Endometrial microvascular endothelial cells (primary cell): ENCODE measurements around the gene KLHL29. TPM values are rescaled to one million over a fixed set of nuclear protein-coding genes. Genes with fewer than 3 reads are reported as not detected.

ENCODE experiments used
- in situ Hi-C: cut with HindIII; loops from 2 replicates; pipeline ENCODE4 v1.10.0; 2017; ENCODE audit warnings: low sequenced_read_pairs, low pct_unique_long_range_greater_than_20kb; ENCODE audit errors: inconsistent ontology term
- total RNA-seq: library from RNA; depleted of rRNA; stranded (reverse); fragments of >200 nt; gene quantifications from one replicate; pipeline ENCODE4 v1.2.3, GENCODE V29; 2015; ENCODE audit errors: inconsistent ontology term

Gene KLHL29
- total RNA-seq, 1 donor from 2014 or later, result 4.0 TPM

DNA sequence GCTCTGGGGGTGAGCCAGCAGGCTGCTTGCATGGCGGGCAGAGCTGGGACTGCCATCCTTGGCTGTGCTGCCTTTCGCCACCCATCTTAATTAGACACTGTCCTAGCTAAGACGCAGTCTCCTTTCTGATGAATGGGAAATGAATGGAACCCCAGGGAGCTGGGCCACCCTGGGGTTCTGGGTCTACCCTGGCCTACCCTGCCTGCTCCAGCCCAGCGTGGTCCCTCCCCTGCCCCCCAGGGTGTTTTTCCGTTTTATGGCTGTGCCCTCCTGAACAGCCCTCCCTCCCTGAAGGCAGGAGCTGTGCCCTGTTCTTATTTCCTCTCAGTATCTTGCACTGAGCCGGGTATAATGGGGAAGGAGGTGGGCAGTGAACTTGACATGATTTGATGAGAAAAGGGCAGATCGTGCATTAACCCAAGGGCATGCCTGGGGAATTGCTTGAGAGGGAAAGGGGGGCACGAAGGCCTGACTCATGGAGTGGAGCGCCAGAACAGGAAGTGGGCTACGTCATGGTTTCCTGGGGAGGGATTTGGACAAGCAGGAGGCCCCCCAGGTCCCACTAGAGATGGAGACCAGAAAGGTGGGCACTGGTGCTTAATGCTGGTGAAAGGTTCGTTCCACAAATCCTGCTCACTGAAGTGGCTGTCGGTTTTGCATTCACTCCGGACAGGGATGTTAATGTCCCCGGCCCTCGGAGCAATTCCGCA lies 165.0 kb downstream of the KLHL29 start:
- in situ Hi-C loops, result no loop called here

DNA sequence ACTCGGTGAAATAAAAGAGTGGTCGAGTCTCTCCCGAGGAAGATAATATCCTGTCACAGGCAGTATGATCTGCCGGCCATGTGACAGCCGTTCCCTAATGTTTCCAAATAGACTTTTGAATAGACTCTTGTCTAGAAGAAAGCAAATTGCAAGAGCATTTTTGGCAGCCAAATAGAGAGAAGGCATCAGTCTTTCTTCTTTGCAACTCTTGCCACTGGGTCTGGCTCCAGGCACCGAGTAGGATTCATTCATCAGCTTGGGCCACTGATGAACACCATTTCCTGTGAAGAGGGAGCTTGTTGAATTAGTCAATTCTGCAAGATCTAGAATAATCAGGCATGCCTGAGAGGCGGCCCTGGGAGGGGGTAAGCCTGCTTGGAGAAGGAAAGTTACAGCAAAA lies 165.6 kb downstream of the KLHL29 start:
- in situ Hi-C loops, result no loop called here

DNA sequence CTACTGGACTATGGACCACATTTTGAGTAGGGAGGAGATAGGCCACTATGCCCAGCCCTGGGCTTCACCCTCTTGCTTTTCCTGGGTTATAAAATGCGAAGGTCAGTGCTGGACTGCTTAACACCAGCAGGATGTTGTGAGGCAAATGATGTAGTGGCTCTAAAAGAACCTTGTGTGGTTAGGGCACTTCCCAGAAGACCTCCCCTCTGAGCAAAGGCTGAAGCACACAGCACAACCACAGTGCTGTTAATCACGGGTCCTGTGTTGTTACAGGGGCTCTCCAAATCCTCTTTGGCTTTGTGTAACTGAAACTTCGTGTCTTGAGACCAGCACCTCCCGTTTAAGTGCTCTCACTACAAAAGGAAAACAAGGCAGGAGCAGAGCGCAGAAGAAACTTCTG lies 166.9 kb downstream of the KLHL29 start:
- in situ Hi-C loops, result no loop called here

DNA sequence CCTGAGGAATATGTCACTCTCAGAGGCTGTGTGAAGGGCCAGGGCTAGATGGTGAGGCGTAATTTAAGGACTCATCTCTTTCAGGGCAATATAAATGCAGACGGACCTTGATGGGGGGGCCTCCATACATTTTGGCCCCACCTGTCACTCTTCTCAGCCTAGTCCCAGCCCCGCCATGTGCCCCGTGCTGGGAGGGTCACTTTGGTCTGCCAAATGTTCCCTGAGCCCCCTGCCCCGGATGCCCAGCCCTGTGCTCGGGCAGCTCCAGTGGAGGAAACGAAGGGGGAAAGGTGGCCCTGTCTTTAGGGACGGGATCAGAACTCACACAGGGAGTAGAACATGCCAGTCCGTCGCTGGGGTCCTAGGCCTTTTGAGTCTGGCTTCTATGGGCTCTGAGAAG lies 168.6 kb downstream of the KLHL29 start:
- in situ Hi-C loops, result no loop called here

DNA sequence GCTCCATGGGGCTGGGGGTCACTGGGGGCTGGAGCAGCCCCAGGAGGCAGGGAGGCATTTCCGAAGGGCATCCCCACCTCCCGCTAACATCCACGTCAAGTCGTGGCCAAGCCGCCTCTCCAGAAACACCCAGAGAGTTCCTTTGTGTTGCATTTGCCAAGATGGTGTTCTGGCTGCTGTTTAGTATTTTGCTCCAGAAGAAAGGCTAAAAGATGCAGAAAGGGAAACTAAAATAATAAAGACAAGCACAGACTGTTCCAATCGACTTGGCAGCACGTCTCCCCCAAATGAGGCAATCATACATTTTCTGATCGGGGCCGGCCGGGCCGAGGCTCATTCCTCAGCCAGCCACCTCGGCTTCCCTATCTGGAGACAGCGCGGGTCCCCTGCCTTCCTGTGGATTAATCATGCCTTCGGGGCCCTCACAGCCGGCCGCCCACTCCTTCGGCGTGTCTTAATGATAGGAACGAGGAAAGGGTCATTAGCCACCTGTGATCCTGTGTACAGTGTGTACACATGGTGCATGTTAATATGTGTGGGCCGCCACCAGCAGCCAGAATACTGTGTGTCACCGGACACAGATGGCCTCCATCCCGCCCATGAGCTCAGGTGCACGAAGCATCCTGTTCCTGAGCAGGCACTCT lies 169.2 kb downstream of the KLHL29 start:
- in situ Hi-C loops, result no loop called here

DNA sequence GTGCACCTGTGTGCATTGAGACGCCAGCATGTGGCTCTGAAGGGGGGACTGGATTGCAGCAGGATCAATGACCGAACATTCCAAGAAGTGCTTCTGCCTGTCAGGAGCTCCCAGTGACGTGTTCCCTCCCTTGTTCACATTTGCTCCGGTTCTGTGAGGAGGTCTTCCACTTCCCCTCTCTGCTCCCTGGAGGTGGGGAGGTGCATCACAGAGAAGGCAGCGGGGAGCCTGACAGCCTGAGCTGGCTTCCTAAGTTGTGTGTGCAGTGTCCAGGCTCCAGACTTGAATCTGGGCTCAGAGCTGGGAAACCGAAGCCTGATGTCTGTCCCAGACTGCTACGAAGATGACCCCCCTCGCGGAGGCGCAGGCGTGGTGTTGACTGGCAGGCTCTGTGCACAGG lies 171.0 kb downstream of the KLHL29 start:
- in situ Hi-C loops, result no loop called here

DNA sequence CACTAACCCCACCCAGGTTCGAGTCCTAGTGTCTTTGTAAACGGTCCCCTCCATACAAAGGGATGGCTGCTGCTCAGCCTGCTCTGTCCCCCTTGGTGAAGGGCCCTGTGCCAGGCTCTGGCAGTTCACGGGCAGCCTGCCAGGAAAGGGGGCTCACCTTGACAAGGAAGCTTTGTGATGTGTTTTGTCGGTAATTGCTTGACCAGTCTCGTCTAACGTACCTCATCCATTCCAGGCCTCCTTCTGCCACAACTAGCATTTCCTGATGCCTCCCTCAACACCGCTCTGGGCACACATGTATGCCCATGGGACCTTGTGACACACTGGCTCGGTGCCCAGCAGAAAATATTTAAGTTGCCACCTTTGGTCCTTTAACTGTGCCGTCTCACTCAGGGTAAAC lies 171.9 kb downstream of the KLHL29 start:
- in situ Hi-C loops, result no loop called here

DNA sequence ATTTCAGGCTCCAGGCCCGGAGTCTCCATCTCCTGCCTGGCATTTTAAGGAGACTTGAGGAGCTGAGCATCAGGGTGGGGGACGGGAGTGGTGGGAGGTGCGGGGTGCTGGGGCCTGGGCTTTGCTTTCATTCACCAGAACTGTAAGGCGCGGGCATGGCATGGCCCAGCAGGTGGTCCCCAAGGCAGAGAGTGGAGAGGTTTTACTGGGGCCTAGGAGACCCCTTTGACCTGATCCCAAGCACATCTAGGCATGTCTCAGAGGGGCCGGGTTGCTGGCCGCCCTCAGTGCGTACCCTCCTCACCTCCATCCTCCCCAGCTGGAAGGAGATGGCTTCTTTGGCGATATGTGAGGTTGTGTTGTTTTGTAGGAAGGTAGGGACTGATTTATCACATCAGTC lies 172.5 kb downstream of the KLHL29 start:
- in situ Hi-C loops, result no loop called here

DNA sequence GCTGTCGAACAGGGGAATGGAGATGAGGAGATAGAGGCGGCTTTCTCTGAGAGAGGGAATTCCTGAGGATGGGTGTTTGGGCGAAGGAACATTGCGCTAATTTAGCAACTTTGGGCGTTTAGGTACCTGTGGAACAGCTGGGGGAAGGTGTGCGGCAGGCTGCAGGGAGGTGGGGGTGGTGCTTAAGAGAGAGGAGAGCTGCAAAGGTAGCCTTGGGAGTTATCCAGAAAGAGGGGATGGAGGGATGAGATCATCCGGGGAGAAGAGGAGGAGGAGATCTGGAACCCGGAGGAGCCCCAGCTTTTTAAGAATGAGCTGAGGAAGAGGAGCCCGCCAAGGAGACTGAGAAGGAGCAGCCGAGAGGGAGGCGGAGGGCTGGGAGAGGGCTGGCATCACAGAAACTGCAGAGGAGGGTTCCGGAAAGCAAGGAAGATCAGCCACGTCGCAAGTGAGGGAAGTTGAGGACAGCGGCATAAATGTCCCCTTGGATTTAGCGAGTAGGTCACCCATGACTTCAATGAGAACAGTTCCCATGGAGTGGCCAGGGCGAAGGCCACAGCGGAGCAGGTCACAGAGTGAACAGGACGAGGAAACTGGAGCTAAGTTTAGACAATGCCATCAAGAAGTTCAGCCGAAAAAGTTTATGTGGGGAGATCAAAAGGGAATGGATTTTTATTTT lies 174.7 kb downstream of the KLHL29 start:
- in situ Hi-C loops, result no loop called here

DNA sequence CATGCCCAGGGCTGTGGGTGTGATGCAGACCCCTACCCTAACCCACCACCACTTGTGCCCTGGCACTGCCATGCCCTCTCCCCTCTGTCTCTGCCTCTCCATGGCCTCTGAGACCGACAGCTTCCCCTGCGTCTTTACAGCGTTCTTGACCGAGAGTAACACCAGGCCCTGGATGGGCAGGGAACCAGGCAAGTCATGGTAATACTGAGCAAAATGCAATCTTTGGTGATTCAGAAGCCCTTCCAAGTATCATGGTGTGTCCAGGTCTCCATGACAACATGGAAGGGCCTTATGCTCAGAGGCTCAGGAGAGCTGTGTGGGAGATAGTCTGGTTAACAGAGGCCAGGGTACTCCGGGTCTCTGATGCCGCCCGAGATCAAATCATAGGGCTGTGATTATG lies 176.1 kb downstream of the KLHL29 start:
- in situ Hi-C loops, result no loop called here

DNA sequence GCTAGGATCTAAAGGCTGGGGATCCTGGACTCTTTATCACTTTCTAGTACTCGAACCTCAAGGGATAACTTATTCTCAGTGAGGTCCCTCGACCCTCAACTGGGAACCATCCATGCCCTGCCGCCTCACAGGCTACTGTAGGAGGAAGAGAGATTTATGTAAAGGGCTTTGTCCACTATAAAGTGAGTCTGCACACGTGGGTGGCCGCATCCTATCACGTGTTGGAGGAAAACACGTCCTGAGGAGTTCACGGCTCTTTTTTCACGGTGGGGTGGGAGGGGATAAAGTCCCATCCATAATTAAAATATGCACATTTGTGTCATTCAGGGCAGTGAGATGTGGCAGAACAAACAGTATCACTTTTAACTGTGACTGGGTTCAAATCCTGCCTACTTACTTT lies 176.6 kb downstream of the KLHL29 start:
- in situ Hi-C loops, result no loop called here

DNA sequence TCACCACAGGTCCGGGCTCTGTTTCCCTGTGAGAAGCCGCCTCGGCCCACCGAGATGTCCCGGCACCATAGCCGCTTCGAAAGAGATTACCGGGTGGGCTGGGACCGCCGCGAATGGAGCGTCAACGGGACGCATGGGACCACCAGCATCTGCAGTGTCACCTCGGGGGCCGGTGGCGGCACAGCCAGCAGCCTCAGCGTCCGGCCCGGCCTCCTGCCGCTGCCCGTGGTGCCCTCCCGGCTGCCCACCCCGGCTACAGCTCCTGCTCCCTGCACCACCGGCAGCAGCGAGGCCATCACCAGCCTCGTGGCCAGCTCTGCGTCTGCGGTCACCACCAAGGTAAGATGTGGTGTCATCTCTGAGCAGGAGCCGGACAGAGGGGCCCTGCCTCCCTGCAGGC lies 177.2 kb downstream of the KLHL29 start:
- in situ Hi-C loops, result no loop called here

DNA sequence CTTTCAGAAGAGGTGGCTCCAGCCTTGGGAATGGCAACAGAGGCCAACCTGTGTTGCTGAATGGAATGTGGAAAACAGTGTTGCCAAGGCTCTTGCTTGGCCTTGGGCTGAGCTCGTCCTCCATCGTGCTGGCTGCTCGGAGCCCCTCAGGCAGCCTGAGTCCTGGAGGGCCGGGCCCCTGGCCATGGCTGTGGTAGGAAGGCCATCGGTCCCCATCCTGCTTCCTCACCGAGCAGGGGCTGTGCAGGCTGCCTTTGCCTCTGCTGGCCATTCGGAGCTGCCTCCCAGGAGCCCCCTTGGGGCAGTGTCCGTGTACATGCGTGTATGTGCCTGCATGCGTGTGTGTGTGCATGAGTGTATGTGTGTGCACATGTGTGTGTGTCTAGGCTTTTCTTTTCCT lies 178.2 kb downstream of the KLHL29 start:
- in situ Hi-C loops, result no loop called here

DNA sequence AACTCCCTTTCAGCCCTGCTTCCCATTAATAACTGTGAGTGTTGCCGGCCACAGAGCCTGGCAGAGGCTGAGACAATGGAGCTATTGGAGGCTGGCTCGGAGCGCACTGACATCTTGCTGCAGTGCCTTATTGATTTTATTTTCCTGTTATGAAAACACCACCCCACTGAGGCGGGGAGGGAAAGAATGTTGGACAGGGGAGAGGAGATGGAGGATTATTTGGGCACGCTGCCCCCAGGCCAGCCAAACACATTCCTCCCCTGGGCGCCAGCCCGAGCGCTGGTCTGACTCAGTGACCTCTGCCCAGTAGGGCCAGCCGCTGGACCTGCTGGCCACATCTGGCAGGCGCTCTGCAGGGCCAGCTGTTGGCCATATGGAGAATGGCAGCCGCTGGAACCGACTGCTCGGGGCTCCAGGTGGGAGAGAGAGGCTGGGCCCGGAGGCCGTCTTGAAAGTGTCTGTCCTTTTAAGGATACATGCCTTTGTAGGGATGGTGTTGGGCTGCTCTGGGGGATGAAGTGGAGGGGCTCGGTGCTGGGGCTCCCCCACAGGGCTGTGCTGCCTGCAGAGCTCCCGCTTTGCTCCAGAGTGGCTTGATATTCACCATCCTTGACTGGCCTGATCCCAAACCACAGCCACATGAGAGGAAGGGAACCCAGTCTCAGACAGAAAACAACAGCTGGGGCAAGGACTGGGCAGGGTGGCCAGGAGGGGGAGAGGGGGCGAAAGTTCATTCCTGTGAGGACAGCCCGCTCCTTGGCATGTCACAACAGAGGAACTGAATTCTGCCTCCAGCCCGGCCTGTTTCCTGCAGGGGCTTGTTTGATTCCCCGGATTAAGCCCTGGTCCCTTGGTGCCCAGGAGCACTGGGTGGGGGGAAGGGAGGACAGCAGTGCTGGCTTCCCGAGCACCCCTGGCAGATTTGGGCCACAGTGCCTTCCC lies 179.0 kb downstream of the KLHL29 start:
- in situ Hi-C loops, result no loop called here

DNA sequence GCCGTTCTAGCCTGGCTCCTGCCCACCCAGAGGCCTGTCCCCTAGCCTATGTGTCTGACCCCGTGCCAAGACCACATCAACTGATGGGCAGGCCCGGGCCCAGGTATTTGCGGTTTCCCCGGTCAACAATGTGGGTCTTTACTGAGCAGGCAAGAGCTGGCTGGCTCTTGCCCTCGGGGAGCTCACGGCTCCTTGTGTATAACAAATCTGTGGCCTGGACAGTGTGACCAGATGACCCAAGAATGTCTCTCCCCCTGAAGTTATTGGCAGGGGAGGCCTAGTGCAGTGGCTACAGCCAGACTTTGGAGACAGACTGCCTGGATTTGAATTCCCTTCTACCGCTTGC lies 179.6 kb downstream of the KLHL29 start:
- in situ Hi-C loops, result no loop called here

DNA sequence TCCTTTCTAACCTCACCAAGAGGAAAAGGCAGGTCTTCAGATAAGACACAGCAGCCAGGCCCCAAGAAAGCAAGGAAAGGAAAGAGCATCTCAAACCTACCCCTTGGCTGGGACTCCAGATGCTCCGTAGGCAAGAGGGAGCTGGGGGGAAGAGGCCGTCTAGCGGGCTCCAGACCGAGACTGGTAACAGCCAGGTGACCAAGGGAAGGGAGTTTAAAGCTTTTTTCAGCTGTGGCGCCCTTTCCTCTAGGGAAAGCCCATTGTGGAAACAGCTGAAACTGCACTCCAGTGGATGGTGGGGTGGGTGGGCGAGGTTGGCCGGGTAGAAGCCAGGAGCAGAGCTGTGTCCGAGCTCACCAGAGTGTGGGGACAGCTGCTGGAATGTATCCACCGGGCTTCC lies 180.4 kb downstream of the KLHL29 start:
- in situ Hi-C loops, result no loop called here

DNA sequence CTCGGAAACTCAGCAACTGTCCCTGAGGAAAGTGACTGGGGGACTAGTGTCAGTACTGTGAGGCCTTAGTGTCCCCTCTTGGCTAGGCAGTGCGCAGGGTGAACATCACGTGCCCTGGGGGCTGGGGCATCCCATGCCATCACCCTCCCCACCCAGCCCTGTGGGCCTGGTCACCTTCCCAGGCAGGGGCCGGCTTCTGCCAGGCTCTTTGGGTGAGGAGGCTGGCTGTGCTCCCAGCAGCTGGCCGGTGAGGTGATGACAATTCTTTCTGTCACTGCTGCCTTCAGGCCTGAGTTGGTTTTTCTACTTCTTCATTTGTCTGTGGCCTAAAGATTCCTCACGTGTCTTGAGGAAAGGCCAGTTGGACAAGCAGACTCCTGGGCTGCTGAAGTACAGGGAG lies 180.8 kb downstream of the KLHL29 start:
- in situ Hi-C loops, result no loop called here

DNA sequence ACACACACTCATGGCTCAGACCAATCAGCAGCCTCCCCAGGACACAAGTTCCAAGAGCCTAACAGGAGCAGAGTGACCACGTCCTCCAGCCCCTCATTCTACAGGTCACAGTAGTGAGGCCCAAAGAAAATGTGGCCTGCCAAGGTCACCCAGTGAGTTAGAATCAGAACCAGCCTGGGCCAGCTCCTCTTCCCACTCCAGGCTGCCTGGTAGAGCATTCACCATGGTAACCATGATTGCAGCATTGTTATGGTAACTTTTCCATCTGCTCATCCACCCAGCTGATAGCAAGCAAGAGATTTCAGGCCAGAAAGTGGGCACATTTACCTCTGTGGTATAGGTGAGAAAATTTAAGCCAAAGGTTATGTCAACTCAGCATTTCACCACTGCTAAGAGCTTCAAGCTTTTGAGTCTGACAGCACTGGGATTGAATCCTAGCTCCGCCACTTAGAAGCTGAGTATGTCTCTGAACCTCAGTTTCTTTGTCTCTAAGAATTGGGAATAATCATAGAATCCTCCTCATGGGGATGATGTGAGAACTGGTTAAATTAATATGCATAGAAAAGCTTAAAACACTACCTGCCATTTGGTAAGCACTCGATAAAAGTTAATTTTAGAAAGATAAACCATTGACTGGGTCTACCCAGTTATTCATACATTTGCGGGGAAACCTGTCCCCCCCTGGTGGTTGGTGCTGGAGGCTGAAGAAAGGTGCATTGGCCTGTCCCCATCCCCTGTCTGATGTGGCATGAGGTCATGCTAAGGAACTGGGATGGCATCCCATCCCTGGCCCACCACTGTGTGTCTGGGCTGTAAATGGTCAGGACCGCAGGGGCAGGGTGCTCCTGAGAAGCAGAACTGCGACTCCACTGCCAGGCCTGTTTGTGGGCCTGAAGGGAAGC lies 181.5 kb downstream of the KLHL29 start:
- in situ Hi-C loops, result no loop called here
